Measurements from ENCODE around the gene SBK3. TPM values are rescaled to one million over a fixed set of nuclear protein-coding genes. Genes with fewer than 3 reads are reported as not detected.
"Not testable (repeated sequence)": the region's sequence is repeated elsewhere in the genome, so short reads cannot be mapped to it uniquely, and the experiment has no call there.

Gene SBK3
- total RNA-seq, 4 donors from 2014 or later = 0.22 to 1.0 TPM; not detected in 2

- Histone ChIP-seq H3K9me3 (no peaks in the 10 kb centered on the region), H3K27ac (no peak overlapping the region), H3K4me1 (peaks cover 11 to 31% (median 12%) of the 10 kb centered on the region in 3 donors), H3K27me3 (no peaks in the 10 kb centered on the region), H3K4me3 (peak overlapping the region in 2 of 4 donors; percentile 75 to 97), H3K36me3 (peaks cover 0 to 27% (median 7%) of the 10 kb centered on the region in 3 donors)
- DNase-seq = no peak
- 88 to 91% methylated on average over 32 to 42 of the region's 90 CpGs for WGBS, 2 donors
- intact Hi-C loops (cut with DNase I) = no loop called here
- TF ChIP-seq CTCF (IDR thresholded peaks at IDR 0.05) (no peak), POLR2A (IDR thresholded peaks at IDR 0.05) (no peak)
Observed at GRCh38 chr19:55578761-55579747, 33.7 kb upstream of the SBK3 start.

GRCh38 chr19:55578031-55578760 is 32.9 kb upstream of the SBK3 start:
- intact Hi-C loops (cut with DNase I) = no loop called here
- Histone ChIP-seq H3K36me3 (peaks cover 0 to 27% (median 7%) of the 10 kb centered on the region in 3 donors), H3K4me3 (no peak overlapping the region), H3K4me1 (peaks cover 11 to 31% (median 12%) of the 10 kb centered on the region in 3 donors), H3K27ac (no peak overlapping the region), H3K9me3 (no peaks in the 10 kb centered on the region), H3K27me3 (no peaks in the 10 kb centered on the region)
- TF ChIP-seq POLR2A (IDR thresholded peaks at IDR 0.05) (no peak), CTCF (IDR thresholded peaks at IDR 0.05) (no peak)
- DNase-seq = no peak
- 70 to 95% methylated on average over 2 to 8 of the region's 83 CpGs for WGBS, 2 donors

GRCh38 chr19:55576746-55577145 is 31.4 kb upstream of the SBK3 start:
- Histone ChIP-seq H3K27me3 (no peaks in the 10 kb centered on the region), H3K9me3 (no peaks in the 10 kb centered on the region), H3K4me3 (no peak overlapping the region), H3K36me3 (peaks cover 0 to 27% (median 7%) of the 10 kb centered on the region in 3 donors), H3K4me1 (peaks cover 9 to 23% (median 11%) of the 10 kb centered on the region in 3 donors), H3K27ac (no peak overlapping the region)
- WGBS, 2 donors = 82 to 93% methylated on average over 5 of the region's 5 CpGs
- intact Hi-C loops (cut with DNase I) = no loop called here
- TF ChIP-seq POLR2A (IDR thresholded peaks at IDR 0.05) (no peak), CTCF (IDR thresholded peaks at IDR 0.05) (no peak)
- no peak for DNase-seq

- WGBS, 2 donors = 78 to 80% methylated on average over 6 of the region's 6 CpGs
- H3K9me3 ChIP-seq; intact Hi-C loops (cut with DNase I); H3K4me3 ChIP-seq; H3K27ac ChIP-seq; H3K27me3 ChIP-seq; DNase-seq; H3K4me1 ChIP-seq: not testable (repeated sequence)
- H3K36me3 ChIP-seq = peaks cover 0 to 22% (median 7%) of the 10 kb centered on the region in 3 donors
Observed at GRCh38 chr19:55573929-55574328, 28.6 kb upstream of the SBK3 start.

- H3K4me1 ChIP-seq; H3K4me3 ChIP-seq; H3K9me3 ChIP-seq; intact Hi-C loops (cut with DNase I); DNase-seq; H3K36me3 ChIP-seq; H3K27ac ChIP-seq: not testable (repeated sequence)
- 87 to 95% methylated on average over 5 of the region's 5 CpGs for WGBS, 2 donors
- peaks cover 0 to 25% (median 0%) of the 10 kb centered on the region in 4 donors for H3K27me3 ChIP-seq
Observed at GRCh38 chr19:55569477-55569876, 24.1 kb upstream of the SBK3 start.

Measured in esophagus squamous epithelium (tissue), 5 donors.